ELR (cell line): ENCODE results near the gene VWA2.

Experiments
- DNase-seq: peaks from one replicate; pipeline ENCODE4 v3.0.0-alpha.2; 2015; ENCODE audit warnings: low read depth

Gene VWA2

GRCh38 chr10:114300036-114300645 lies 61.1 kb downstream of the VWA2 start:
- DNase-seq: no peak

GRCh38 chr10:114301177-114301576 lies 62.1 kb downstream of the VWA2 start:
- no peak for DNase-seq

- DNase-seq: no peak
Measured at GRCh38 chr10:114301951-114302710, 63.1 kb downstream of the VWA2 start.

- DNase-seq: no peak
Measured at GRCh38 chr10:114303556-114303955, 64.5 kb downstream of the VWA2 start.

- peak; percentile 82 for DNase-seq
Measured at GRCh38 chr10:114304017-114304570, 65.0 kb downstream of the VWA2 start.

- DNase-seq: peak; percentile 50
Measured at GRCh38 chr10:114304571-114305421, 65.7 kb downstream of the VWA2 start.

- DNase-seq: no peak
Measured at GRCh38 chr10:114305521-114305925, 66.5 kb downstream of the VWA2 start.

- peak; percentile 98 for DNase-seq
Measured at GRCh38 chr10:114306116-114306973, 67.3 kb downstream of the VWA2 start.

- DNase-seq: no peak
Measured at GRCh38 chr10:114307731-114308130, 68.7 kb downstream of the VWA2 start.

GRCh38 chr10:114308531-114309363 lies 69.7 kb downstream of the VWA2 start:
- DNase-seq: peak; percentile 58

- DNase-seq: no peak
Measured at GRCh38 chr10:114309364-114309651, 70.3 kb downstream of the VWA2 start.

- peak; percentile 66 for DNase-seq
Measured at GRCh38 chr10:114310346-114310745, 71.3 kb downstream of the VWA2 start.

GRCh38 chr10:114311023-114311422 lies 72.0 kb downstream of the VWA2 start:
- DNase-seq: no peak

GRCh38 chr10:114311496-114312209 lies 72.6 kb downstream of the VWA2 start:
- no peak for DNase-seq

- no peak for DNase-seq
Measured at GRCh38 chr10:114313139-114313538, 74.1 kb downstream of the VWA2 start.

GRCh38 chr10:114313866-114314265 lies 74.8 kb downstream of the VWA2 start:
- no peak for DNase-seq

GRCh38 chr10:114315566-114316420 lies 76.7 kb downstream of the VWA2 start:
- no peak for DNase-seq

GRCh38 chr10:114316744-114317143 lies 77.7 kb downstream of the VWA2 start:
- DNase-seq: no peak
